GM21526 (cell line): Measurements from ENCODE around the gene ID1.
A peak's percentile ranks its signal among the peaks of the same experiment; 100 is the strongest.
"Not testable (repeated sequence)": the region's sequence is repeated elsewhere in the genome, so short reads cannot be mapped to it uniquely, and the experiment has no call there.

ENCODE experiments used
- ATAC-seq: cut with Tn5 transposase; IDR thresholded peaks from one replicate; pipeline ENCODE4 v1.9.1; 2021; ENCODE audit warnings: moderate library complexity; ENCODE audit not compliant: unreplicated experiment, low FRiP score

The ID1 gene

GRCh38 chr20:31596412-31596715 lies 8.7 kb upstream of the ID1 start:
- ATAC-seq: not testable (repeated sequence)

DNA sequence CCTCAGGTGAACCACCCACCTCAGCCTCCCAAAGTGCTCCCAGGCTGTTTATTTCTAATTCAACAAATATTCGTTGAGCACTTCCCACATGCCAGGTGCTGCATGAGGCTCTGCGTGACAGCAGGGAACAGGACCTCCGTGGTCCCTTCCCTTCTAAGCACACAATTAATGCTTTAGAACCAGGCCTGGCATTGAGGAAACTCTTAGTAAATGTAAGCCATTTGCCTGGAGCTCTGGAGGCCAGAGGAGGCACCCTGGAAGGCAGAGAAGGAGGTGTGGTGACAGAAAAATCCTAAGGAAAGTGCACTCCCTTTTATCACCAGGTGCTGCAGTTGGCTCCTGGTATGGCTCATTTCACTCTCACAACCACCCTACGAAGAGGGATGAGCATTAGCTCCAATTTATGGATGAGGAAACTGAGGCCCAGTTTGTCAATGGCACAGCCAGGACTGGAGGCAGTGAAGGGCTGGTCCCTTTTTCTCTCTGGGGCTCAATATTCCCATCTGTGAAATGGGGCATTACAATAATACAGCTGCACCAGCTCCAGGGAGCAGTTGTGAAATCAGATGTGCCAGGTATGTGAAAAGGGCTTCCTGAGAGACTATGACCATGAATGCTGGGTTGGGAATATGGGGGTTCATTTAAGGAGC lies 8.1 kb upstream of the ID1 start:
- no peak for ATAC-seq

- no peak for ATAC-seq
These were observed 7.6 kb upstream of the ID1 start for GRCh38 chr20:31597481-31597855.

DNA sequence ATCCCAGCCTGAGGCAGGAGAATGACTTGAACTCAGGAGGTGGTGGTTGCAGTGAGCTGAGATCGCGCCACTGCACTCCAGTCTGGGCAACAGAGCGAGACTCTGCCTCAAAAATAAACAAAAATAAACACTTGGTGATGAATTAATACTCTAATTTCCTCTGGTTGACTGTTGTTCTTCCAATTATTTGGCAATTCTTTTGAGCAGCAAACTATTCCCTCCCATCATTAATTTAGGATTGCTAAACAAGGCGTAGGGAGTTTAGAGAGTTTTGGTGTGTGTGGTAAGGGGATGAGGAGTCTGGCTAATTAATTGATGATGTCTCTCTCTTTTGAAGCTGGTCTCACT lies 2.7 kb upstream of the ID1 start:
- ATAC-seq: no peak

- ATAC-seq: peak; percentile 70
These were observed 2.2 kb upstream of the ID1 start for GRCh38 chr20:31602779-31603441.

GRCh38 chr20:31603822-31604566 lies 1.1 kb upstream of the ID1 start:
- peak; percentile 49 for ATAC-seq

- no peak for ATAC-seq
These were observed 490 bp upstream of the ID1 start for GRCh38 chr20:31604567-31605030.

GRCh38 chr20:31605902-31606803 lies 1.1 kb downstream of the ID1 start:
- ATAC-seq: no peak

- ATAC-seq: no peak
These were observed 1.9 kb downstream of the ID1 start for GRCh38 chr20:31606804-31607639.

- no peak for ATAC-seq
These were observed 2.7 kb downstream of the ID1 start for GRCh38 chr20:31607640-31608250.

- no peak for ATAC-seq
These were observed 3.3 kb downstream of the ID1 start for GRCh38 chr20:31608251-31608945.

DNA sequence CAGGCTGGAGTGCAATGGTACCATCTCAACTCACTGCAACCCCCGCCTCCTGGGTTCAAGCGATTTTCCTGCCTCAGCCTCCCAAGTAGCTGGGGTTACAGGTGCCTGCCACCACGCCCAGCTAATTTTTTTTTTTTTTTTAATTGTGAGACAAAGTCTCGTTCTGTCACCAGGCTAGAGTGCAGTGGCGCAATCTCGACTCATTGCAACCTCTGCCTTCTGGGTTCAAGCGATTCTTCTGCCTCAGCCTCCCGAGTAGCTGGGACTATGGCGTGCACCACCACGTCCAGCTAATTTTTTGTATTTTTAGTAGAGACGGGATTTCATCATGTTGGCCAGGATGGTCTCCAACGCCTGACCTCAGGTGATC lies 7.2 kb downstream of the ID1 start:
- ATAC-seq: not testable (repeated sequence)

DNA sequence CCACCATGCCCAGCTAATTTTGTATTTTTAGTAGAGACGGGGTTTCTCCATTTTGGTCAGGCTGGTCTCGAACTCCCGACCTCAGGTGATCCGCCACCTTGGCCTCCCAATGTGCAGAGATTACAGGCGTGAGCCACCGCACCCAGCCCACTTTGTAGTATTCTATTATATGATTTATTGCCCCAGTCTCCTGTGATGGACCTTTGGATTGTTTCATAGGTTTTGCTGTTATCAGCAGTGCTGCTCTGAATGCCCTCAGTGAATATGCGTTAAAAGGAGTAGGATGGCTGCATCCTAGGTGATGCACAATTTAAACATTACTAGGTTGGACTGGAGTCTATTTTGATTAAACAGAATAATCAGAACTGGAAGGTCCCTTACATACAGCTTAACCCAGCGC lies 10.3 kb downstream of the ID1 start:
- no peak for ATAC-seq

GRCh38 chr20:31617432-31618104 lies 12.5 kb downstream of the ID1 start:
- no peak for ATAC-seq

DNA sequence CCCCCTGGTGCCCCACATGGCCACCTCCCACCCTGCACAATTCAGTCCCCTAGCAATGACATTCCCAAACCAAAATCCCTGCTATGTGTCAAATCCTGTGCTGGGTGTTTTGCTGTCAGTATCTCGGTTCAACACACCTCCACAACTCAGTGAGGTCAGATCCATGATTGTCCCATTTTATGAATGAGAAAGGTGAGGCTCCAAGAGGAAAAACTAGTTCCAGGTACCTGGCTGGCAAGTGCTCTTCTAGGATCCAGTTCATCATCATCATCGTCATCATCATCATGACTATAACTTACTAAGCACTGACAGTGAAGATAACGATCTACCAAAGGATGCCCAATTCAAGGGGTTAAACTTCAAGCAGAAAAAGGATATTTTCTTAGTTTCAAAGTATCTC lies 15.2 kb downstream of the ID1 start:
- ATAC-seq: no peak

DNA sequence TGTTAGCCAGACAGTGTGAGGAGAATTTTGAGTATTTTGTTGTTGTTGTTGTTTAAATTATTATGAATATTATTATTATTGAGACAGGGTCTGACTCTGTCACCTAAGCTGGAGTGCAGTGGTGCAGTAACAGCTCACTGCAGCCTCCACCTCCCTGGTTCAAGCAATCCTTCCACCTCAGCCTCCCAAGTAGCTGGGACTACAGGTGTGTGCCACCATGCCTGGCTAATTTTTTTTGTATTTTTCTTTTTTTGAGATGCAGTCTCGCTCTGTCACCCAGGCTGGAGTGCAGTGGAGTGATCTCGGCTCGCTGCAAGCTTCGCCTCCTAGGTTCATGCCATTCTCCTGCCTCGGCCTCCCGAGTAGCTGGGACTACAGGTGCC lies 18.0 kb downstream of the ID1 start:
- ATAC-seq: not testable (repeated sequence)

DNA sequence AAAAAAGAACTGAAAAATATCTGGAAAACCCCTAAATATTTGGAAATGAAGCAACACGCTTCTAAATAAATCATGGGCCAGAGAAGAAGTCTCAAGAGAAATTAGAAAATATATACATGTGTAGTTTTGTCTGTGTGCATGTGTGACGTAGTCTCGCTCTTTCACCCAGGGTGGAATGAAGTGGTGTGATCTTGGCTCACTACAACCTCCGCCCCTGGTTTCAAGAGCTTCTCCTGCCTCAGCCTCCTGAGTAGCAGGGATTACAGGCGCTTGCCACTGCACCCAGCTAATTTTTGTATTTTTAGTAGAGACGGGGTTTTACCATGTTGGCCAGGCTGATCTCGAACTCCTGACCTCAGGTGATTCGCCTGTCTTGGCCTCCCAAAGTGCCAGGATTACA lies 21.4 kb downstream of the ID1 start:
- ATAC-seq: not testable (repeated sequence)

GRCh38 chr20:31628057-31628456 lies 23.0 kb downstream of the ID1 start:
- not testable (repeated sequence) for ATAC-seq
